HG03025 (cell line): Measurements from ENCODE around the gene DYNC1H1.
"Not testable (repeated sequence)": the region's sequence is repeated elsewhere in the genome, so short reads cannot be mapped to it uniquely, and the experiment has no call there.

ENCODE experiments used
- ATAC-seq: cut with Tn5 transposase; IDR thresholded peaks from one replicate; pipeline ENCODE4 v1.9.1; 2021; ENCODE audit warnings: mild to moderate bottlenecking, moderate library complexity; ENCODE audit not compliant: unreplicated experiment, low FRiP score

Gene DYNC1H1

DNA sequence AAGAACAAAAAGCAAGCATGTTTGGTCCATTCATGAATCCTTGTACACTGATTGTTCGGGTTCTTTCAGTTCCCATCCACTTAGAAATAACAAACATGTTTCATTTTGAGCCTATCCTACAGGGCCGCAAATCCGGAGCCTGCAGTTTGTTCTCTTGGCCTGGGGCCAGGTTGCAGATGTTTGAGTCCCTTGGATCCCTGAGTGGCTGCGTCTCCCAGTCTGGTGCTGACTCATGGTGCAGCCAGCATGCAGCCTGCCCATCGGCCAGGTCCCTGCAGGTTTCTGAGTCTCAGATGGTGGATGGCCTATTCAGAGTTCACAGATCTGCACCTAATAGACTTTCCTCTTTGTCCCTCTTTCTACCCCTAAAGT lies 1.9 kb upstream of the DYNC1H1 start:
- ATAC-seq = no peak

DNA sequence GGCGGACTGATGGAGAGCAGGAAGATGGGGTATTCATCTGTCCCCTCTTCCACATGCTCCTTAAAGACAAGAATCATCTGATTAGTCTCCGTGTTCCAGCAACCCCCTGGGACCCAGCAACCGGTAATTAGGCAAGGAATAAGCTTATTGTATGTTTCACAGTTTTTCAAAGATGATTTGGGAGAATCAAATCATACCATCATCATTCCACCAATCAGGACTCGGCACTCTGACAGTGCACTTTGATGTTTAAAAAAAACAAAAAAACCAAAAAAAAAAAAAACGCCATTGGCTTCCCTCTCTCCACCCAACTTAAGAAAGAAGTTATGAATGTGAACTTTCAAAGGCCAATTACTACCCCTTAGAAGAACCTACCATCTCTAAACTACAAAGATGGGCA lies 1.3 kb upstream of the DYNC1H1 start:
- ATAC-seq = no peak

GRCh38 chr14:101963656-101964296 lies 597 bp upstream of the DYNC1H1 start:
- ATAC-seq = no peak

GRCh38 chr14:101965181-101965544 lies 790 bp downstream of the DYNC1H1 start:
- peak; percentile 34 for ATAC-seq

DNA sequence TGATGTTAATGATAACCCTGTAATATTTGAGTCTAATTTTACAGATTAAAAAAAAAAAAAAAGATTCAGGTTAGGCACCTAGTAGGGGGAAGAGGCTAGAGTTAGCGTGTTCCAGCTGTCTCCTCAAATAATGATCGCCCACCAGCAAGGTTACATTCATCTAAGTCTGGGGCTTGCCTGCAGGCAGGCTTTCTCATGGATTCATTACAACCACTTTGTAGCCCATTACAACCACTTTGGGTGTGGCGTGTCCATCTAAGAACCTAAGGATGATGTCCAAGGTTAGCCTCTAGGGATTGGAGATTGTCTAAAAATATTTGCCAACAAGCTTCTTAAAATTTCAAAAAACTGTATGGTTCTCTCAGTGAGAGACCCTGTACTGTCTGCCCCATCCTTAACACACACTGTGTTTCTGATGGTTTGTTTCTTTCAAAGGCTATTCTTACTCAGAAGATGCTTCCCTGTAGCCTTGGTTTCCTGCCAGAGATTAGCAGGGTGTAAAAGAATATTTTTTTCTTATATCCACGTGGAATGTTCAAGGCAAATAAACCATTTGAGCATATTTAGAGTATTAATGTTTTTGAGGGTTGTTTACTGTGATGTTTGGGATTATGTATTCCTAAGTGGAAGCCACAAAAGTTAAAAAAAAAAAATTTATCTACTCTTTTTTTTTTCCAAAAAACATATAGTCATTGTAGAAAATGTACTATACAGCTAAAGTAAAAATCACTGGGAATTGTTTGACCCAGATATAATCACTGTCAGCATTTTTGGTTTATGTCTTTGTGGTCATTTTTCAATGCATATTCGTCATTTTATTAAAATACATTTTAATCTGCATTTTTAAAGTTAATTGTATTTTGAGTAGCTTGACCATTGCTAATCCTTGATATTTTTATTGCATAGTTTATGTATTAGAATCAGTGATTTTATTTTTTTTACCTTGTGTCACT lies 1.7 kb downstream of the DYNC1H1 start:
- no peak for ATAC-seq

DNA sequence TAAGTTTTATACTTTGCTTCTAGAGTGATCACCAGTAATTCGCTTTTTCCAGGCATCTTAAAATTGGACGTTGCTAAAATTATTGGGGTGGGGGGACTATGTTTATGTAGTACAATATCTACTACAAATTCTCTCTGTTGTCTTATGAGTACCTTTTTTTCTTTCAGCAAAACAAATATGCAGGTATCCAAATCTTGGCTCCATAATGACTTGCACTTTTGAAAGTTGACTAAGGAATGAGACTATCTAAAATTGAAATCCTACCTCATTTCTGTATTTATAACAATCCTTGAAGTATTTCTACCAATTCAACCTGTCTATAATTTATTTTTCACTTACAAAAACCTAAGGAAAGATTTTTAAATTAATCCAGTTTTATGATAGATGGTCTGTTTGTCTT lies 2.4 kb downstream of the DYNC1H1 start:
- ATAC-seq = no peak

GRCh38 chr14:101968186-101968585 lies 3.8 kb downstream of the DYNC1H1 start:
- ATAC-seq = no peak

DNA sequence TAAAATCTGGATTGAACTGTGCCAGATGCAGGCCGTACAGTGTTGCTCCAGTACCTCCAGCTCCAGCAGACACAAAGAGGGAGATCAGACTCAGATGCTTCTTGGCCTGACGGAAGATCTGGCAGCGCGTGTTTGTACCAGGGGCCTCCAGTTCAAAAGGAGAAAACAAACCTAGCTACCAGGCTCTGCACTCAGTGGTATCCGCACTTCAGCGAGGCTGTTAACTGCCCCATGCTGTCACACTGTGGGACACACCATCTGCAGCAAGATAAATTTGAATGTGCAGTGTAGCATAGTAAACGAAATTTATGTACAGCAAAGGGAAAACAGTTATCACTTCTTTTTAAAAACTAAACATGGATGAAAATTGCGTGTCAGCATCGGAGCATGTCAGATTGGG lies 5.1 kb downstream of the DYNC1H1 start:
- no peak for ATAC-seq

GRCh38 chr14:101970830-101971400 lies 6.5 kb downstream of the DYNC1H1 start:
- no peak for ATAC-seq

DNA sequence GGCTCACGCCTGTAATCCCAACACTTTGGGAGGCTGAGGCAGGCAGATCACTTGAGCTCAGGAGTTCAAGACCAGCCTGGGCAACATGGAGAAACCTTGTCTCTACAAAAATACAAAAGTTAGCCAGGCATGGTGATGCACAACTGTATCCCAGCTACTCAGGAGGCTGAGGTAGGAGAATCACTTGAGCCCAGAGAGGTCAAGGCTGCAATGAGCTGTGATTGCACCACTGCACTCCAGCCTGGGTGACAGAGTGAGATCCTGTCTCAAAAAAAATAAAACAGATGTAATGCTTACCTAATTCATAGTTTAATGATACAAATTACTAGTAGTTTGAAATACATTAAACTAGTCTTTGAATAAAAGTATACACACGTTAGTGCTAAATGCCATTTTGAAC lies 7.1 kb downstream of the DYNC1H1 start:
- ATAC-seq = not testable (repeated sequence)

DNA sequence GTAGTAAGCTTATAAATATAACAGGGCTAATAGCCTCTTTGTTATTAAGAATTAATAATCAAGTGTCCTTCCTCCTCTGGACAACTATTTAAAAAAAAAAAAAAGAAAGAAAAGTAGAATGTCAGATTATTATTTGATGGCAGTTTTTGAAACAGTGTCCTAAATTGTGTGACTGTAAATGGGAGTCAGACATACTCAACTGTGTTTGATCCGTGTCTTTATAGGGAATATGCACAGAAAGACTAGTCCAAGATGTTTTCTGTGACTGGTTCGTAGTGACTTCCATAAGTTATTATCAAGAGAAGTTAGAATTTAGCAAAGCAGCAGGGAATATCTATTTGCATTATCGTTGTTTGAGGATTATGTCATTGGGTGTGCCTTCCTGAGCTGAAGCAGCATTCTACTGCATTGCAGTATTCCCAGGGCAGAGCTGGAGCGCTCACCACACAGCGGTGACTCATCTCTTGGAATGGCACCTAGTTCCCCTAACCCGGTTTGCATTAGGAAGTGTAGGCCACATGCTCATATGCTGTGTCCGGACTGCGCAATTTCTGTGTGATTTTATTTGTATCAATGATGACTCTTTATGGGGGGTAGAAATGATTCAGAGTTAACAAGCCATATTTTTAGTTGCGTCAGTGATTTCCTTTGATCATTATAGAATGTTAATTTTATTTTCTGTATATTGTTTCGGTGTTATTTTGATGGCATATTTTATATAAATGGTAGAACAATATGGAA lies 7.9 kb downstream of the DYNC1H1 start:
- ATAC-seq = no peak

DNA sequence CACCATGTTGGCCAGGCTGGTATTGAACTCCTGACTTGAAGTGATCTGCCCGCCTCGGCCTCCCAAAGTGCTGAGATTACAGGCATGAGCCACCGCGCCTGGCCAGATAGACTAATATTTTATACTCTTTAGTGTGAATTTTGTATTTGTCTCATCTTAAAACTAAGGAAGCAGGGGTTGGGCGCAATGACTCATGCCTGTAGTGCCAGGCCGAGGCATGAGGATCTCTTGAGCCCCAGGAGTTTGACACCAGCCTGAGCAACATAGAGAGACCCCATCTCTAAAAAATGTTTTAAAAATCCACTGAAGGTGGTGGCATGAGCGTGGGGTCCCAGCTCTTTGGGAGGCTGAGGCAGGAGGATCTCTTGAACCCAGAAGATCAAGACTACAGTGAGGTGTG lies 9.0 kb downstream of the DYNC1H1 start:
- no peak for ATAC-seq

- ATAC-seq = no peak
These were observed 10.9 kb downstream of the DYNC1H1 start for GRCh38 chr14:101975231-101975630.

DNA sequence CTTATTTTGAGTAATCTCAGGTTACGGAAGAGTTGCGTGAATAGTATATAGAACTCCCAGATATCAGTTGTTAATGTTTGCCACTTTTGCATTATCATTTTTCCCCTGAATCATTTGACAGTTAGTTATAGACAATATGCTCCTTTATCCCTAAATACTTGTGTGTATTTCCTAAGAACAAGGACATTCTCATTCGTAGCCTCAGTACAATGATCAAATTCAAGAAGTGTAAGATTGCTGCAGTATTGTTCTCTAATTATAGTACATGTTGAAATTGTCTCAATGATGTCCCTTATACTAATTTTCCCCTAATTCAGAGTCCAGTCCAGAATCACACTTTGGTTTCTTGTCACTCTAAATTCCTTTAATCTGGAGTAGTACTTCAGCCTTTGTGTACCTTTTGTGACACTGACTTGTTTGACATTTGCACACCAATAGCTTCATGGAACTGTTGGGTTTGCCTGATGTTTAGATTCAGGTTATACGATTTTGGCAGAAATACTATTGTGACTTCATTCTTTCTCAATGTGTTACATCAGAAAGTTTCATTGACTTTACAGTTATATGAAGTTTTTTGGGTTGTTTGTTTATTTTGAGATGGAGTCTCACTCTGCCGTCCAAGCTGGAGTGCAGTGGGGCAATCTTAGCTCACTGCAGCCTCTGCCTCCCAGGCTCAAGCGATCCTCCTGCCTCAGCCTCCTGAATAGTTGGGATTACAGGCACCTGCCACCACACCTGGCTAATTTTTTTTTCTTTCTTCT lies 13.1 kb downstream of the DYNC1H1 start:
- no peak for ATAC-seq

GRCh38 chr14:101979666-101980065 lies 15.3 kb downstream of the DYNC1H1 start:
- ATAC-seq = no peak

- ATAC-seq = no peak
These were observed 15.9 kb downstream of the DYNC1H1 start for GRCh38 chr14:101980251-101980650.

DNA sequence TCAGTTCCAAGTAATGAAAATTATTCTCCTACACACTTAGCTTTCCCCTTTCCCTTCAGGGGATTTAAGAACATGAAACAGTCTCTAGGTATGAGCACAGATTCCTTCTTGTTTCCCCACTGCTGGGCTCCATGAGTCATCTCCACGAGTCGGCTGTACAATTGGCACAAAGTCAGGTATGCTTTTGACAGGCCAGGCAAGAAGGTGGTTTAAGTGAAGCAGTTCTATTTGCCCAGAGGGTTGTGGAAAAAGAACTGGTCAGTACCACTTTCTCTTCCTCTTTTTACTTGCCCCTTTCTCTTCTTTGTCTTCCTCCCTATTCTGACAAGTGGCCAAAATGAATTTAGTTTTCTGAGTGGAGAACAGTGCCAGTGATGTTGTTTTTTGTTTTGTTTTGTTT lies 16.3 kb downstream of the DYNC1H1 start:
- no peak for ATAC-seq

GRCh38 chr14:101982621-101983020 lies 18.2 kb downstream of the DYNC1H1 start:
- no peak for ATAC-seq

DNA sequence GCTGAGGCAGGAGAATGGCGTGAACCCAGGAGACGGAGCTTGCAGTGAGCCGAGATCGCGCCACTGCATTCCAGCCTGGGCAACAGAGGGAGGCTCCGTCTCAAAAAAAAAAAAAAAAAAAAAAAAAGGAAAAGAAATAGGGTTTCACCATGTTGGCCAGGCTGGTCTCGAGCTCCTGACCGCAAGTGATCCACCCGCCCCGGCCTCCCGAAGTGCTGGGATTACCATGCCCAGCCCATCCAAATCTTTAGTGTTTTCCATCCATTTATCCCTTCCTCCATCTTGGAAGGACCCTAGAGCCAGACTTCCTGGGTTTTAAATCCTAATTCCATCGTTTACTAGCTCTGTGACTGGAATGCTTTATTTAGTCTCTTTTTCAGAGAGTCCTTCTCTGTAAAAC lies 20.5 kb downstream of the DYNC1H1 start:
- ATAC-seq = not testable (repeated sequence)

DNA sequence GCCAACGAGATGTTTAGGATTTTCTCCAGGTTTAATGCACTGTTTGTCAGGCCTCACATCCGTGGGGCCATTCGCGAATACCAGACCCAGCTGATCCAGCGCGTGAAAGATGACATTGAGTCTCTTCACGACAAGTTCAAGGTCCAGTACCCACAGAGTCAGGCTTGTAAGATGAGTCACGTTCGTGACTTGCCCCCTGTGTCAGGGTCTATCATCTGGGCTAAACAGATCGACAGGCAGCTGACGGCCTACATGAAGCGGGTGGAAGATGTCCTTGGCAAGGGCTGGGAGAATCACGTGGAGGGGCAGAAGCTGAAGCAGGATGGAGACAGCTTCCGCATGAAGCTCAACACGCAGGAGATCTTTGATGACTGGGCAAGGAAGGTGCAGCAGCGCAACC lies 21.6 kb downstream of the DYNC1H1 start:
- ATAC-seq = no peak
